ENCODE measurements around the gene METTL18. TPM values are rescaled to one million over a fixed set of nuclear protein-coding genes. Genes with fewer than 3 reads are reported as not detected.
"Not testable (repeated sequence)": the region's sequence is repeated elsewhere in the genome, so short reads cannot be mapped to it uniquely, and the experiment has no call there.

METTL18 gene
- total RNA-seq, 4 donors from 2014 or later: 1.1 to 3.6 (median 2.7) TPM

DNA sequence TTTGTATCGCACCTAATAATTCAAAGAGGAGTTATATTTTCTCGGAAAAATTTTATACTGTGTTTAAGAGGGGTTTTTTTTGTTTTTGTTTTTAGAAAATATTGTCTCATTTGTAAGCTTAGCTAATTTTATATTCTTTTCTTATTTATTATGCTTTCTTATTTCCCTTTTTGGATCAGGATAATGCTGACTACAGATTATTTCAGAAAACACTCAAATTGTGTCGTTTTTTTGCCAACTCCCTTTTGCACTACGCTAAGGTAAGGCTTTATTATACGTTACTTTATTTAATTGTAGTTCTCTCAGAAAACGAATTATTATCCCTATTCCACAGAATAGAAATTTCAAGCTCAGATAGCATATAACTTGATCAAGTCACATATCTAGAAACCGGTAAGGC is 26.8 kb upstream of the METTL18 start:
- no peaks in the 10 kb centered on the region for H3K27me3 ChIP-seq
- ATAC-seq (no peak), DNase-seq (no peak)
- no peak overlapping the region for H3K4me3 ChIP-seq
- no peaks in the 10 kb centered on the region for H3K9me3 ChIP-seq
- H3K4me1 ChIP-seq: no peaks in the 10 kb centered on the region
- H3K27ac ChIP-seq: no peak overlapping the region
- TF ChIP-seq, protein P1, sequence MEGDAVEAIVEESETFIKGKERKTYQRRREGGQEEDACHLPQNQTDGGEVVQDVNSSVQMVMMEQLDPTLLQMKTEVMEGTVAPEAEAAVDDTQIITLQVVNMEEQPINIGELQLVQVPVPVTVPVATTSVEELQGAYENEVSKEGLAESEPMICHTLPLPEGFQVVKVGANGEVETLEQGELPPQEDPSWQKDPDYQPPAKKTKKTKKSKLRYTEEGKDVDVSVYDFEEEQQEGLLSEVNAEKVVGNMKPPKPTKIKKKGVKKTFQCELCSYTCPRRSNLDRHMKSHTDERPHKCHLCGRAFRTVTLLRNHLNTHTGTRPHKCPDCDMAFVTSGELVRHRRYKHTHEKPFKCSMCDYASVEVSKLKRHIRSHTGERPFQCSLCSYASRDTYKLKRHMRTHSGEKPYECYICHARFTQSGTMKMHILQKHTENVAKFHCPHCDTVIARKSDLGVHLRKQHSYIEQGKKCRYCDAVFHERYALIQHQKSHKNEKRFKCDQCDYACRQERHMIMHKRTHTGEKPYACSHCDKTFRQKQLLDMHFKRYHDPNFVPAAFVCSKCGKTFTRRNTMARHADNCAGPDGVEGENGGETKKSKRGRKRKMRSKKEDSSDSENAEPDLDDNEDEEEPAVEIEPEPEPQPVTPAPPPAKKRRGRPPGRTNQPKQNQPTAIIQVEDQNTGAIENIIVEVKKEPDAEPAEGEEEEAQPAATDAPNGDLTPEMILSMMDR (IDR thresholded peaks at IDR 0.05 in 4 of 5, conservative IDR thresholded peaks at IDR 0.05 in 1 of 5): no peak
- no peak for TF ChIP-seq POLR2A (IDR thresholded peaks at IDR 0.05)
- H3K36me3 ChIP-seq: no peaks in the 10 kb centered on the region
- in situ Hi-C loops (cut with MboI; ENCODE audit: low sequenced_read_pairs in 4 of 4) (loop anchor here in 1 of 4 donors (25.0 kb wide), 1 partner anchor 259 kb away; no protein-coding TSS in a partner anchor), intact Hi-C loops (cut with DNase I; ENCODE audit: low total_unique reads) (no loop called here)

DNA sequence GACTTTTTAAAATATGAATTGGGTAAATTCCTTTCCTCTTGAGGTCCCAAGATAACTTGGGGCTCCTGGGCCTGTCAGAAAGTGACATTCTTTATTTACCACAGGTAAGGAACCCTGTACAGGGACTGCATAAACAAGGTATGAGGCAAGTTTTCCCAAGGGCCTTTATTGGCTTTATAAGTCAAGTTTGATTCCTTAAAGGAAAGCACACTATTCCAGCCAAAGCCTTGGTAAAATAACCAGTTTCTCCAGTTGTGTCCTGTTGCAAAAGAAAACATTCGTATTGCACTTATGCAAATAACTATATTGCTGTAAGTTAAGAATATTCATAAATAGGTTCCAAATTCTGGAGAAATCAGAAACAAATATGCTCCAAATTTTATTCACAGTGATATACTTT is 21.9 kb upstream of the METTL18 start:
- ATAC-seq: no peak
- intact Hi-C loops (cut with DNase I; ENCODE audit: low total_unique reads) (no loop called here), in situ Hi-C loops (cut with MboI; ENCODE audit: low sequenced_read_pairs in 4 of 4) (loop anchor here in 2 of 4 donors (10.0 to 25.0 kb wide), 2 partner anchors 254 to 262 kb away; no protein-coding TSS in a partner anchor)
- H3K36me3 ChIP-seq: no peaks in the 10 kb centered on the region
- no peak overlapping the region for H3K27ac ChIP-seq
- no peaks in the 10 kb centered on the region for H3K27me3 ChIP-seq
- DNase-seq: no peak
- H3K4me3 ChIP-seq: no peak overlapping the region
- no peak for TF ChIP-seq POLR2A (IDR thresholded peaks at IDR 0.05)
- TF ChIP-seq, protein P1 (IDR thresholded peaks at IDR 0.05 in 4 of 5, conservative IDR thresholded peaks at IDR 0.05 in 1 of 5): no peak
- H3K4me1 ChIP-seq: no peaks in the 10 kb centered on the region
- no peaks in the 10 kb centered on the region for H3K9me3 ChIP-seq

DNA sequence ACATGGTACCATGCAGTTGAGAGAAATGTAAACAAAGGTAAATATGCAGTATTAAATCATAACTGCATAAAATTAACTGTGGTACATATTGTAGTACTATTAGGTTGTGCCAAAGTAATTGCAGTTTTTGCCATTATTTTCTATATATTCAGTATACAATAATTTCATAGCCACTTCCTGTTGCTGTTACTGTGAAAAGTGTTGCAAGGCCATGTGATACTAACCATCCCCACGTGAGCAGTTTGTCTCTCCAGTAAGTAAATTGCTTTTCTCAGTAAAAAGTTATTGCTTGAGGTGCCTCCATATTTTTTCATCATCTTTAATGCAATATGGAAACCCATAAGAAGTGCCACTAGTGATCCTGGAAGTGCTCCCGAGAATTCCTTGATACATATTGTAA is 19.6 kb upstream of the METTL18 start:
- Histone ChIP-seq H3K36me3 (no peaks in the 10 kb centered on the region), H3K4me3 (no peak overlapping the region), H3K27ac (no peak overlapping the region), H3K27me3 (no peaks in the 10 kb centered on the region), H3K9me3 (no peaks in the 10 kb centered on the region), H3K4me1 (no peaks in the 10 kb centered on the region)
- ATAC-seq (no peak), DNase-seq (no peak)
- no peak for TF ChIP-seq POLR2A (IDR thresholded peaks at IDR 0.05)
- TF ChIP-seq, protein P1 (IDR thresholded peaks at IDR 0.05 in 4 of 5, conservative IDR thresholded peaks at IDR 0.05 in 1 of 5): no peak
- intact Hi-C loops (cut with DNase I; ENCODE audit: low total_unique reads) (no loop called here), in situ Hi-C loops (cut with MboI; ENCODE audit: low sequenced_read_pairs in 4 of 4) (loop anchor here in 2 of 4 donors (10.0 to 25.0 kb wide), 2 partner anchors 252 to 259 kb away; no protein-coding TSS in a partner anchor)

DNA sequence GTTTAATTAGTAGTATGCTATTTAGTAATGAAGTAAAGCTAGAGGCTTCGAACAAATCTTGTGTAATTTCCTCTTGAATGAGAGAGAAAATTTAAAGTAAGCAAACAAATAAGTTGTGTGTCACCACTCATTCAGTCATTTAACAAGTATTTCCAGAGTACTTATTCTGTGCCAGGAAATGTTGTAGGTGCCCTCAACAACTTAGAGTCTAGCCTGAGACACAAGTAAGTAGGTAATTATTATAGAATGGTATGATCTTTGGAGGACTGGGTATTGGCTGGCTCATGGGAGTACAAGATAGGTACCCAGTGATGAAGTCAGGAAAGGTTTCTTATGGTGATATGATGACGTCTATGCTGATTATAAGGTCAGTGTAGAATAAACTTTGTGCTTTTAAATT is 17.4 kb upstream of the METTL18 start:
- DNase-seq (no peak), ATAC-seq (no peak)
- TF ChIP-seq POLR2A (IDR thresholded peaks at IDR 0.05): no peak
- TF ChIP-seq, protein P1 (IDR thresholded peaks at IDR 0.05 in 4 of 5, conservative IDR thresholded peaks at IDR 0.05 in 1 of 5): no peak
- H3K9me3 ChIP-seq: no peaks in the 10 kb centered on the region
- no peak overlapping the region for H3K4me3 ChIP-seq
- no peak overlapping the region for H3K27ac ChIP-seq
- no peaks in the 10 kb centered on the region for H3K4me1 ChIP-seq
- intact Hi-C loops (cut with DNase I; ENCODE audit: low total_unique reads): no loop called here
- H3K36me3 ChIP-seq: peaks cover 0 to under 1% of the 10 kb centered on the region in 2 donors
- in situ Hi-C loops (cut with MboI; ENCODE audit: low sequenced_read_pairs in 4 of 4): loop anchor here in 2 of 4 donors (10.0 to 25.0 kb wide), 2 partner anchors 250 to 257 kb away; no protein-coding TSS in a partner anchor
- no peaks in the 10 kb centered on the region for H3K27me3 ChIP-seq

DNA sequence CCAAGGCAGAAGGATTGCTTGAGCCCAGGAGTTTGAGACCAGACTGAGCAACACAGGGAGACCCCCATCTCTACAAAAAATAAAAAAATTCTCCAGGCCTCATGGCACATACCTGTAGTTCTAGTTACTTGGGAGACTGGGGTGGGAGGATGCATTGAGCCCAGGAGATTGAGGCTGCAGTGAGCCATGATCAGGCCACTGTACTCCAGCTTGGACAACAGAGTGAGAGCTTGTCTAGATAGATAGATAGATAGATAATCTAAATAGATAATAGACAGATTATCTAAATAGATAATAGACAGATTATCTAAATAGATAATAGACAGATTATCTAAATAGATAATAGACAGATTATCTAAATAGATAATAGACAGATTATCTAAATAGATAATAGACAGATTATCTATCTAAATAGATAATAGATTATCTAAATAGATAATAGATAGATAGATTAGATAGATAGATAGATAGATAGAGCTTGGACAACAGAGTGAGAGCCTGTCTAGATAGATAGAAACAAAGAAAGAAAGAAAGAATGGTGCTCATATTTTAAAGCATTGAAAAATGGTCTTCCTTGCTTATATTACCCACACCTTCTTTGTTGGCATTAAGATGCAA is 16.8 kb upstream of the METTL18 start:
- H3K27ac ChIP-seq, H3K4me3 ChIP-seq, H3K9me3 ChIP-seq, H3K4me1 ChIP-seq, ATAC-seq, H3K27me3 ChIP-seq, H3K36me3 ChIP-seq, DNase-seq: not testable (repeated sequence)
- in situ Hi-C loops (cut with MboI; ENCODE audit: low sequenced_read_pairs in 4 of 4): loop anchor here in 2 of 4 donors (10.0 to 25.0 kb wide), 2 partner anchors 249 to 257 kb away; no protein-coding TSS in a partner anchor
- intact Hi-C loops (cut with DNase I; ENCODE audit: low total_unique reads): loop anchor here (2.0 kb wide), 1 partner anchor 261 kb away; no protein-coding TSS in a partner anchor

Measured in gastrocnemius medialis (tissue), 4 donors.